Thoracic aorta (tissue), 2 donors: Measurements from ENCODE around the gene TRNAU1AP. TPM values are rescaled to one million over a fixed set of nuclear protein-coding genes. Genes with fewer than 3 reads are reported as not detected.
"Not testable (repeated sequence)": the region's sequence is repeated elsewhere in the genome, so short reads cannot be mapped to it uniquely, and the experiment has no call there.

Source experiments
- ATAC-seq: fragments of 150-250 bp; one replicate; pipeline ENCODE4 v1.8.0; 2017; ENCODE audit warnings: low read depth; ENCODE audit not compliant: insufficient number of reproducible peaks, low FRiP score
- DNase-seq: peaks from one replicate; pipeline ENCODE4 v3.0.0-alpha.2; 2020; ENCODE audit warnings: low spot score
- H3K27ac ChIP-seq, 2 donors: fragments of 200-600 bp; sonication (generic); 1 replicate in 1 of 2; 2 replicates in 1 of 2; pipeline ENCODE4 v1.5.1; 2016; ENCODE audit warnings: mild to moderate bottlenecking in 2 of 2, moderate library complexity in 2 of 2
- H3K27me3 ChIP-seq: fragments of 200-600 bp; sonication (generic); replicated peaks from 2 replicates; pipeline ENCODE4 v1.6.0; 2016; ENCODE audit warnings: mild to moderate bottlenecking; ENCODE audit not compliant: insufficient read depth
- H3K36me3 ChIP-seq: fragments of 200-600 bp; sonication (generic); one replicate; pipeline ENCODE4 v1.5.1; 2016
- H3K4me1 ChIP-seq, 2 donors: fragments of 200-600 bp; sonication (generic); 1 replicate in 1 of 2; 2 replicates in 1 of 2; pipeline versions ENCODE4 v1.5.1 to v1.6.0; 2016; ENCODE audit warnings: low read depth in 2 of 2, mild to moderate bottlenecking in 1 of 2; ENCODE audit not compliant: control insufficient read depth in 1 of 2
- H3K4me3 ChIP-seq: fragments of 200-600 bp; sonication (generic); 2 replicates; pipeline ENCODE4 v1.5.1; 2016; ENCODE audit warnings: mild to moderate bottlenecking
- H3K9me3 ChIP-seq: fragments of 200-600 bp; sonication (generic); 2 replicates; pipeline ENCODE4 v1.5.1; 2016
- CTCF ChIP-seq: fragments of 200-600 bp; sonication (generic); IDR thresholded peaks from one replicate; pipeline ENCODE4 v1.5.1; 2019; ENCODE audit warnings: antibody characterized with exemption
- total RNA-seq, 2 donors: library from RNA; depleted of rRNA; stranded (reverse); fragments of >200 nt; gene quantifications; one replicate each; pipeline versions ENCODE4 v1.1.0 to v1.2.3, GENCODE V29; 2016

The TRNAU1AP gene
- total RNA-seq, 2 donors from 2014 or later: 25.3 to 28.4 TPM

- ATAC-seq: no peak
- Histone ChIP-seq H3K36me3 (peaks cover 2% of the 10 kb centered on the region), H3K4me3 (peak overlapping the region; percentile 77), H3K27ac (no peak overlapping the region), H3K4me1 (peaks cover 8 to 14% of the 10 kb centered on the region in 2 donors), H3K9me3 (no peaks in the 10 kb centered on the region), H3K27me3 (no peaks in the 10 kb centered on the region)
- TF ChIP-seq CTCF: no peak
- DNase-seq: no peak
These were observed 34.0 kb upstream of the TRNAU1AP start for GRCh38 chr1:28518745-28519341.

GRCh38 chr1:28519946-28520725 is 32.7 kb upstream of the TRNAU1AP start:
- DNase-seq: no peak
- H3K9me3 ChIP-seq: no peaks in the 10 kb centered on the region
- H3K27me3 ChIP-seq: no peaks in the 10 kb centered on the region
- no peak for TF ChIP-seq CTCF
- H3K36me3 ChIP-seq: no peaks in the 10 kb centered on the region
- H3K27ac ChIP-seq: no peak overlapping the region
- no peak for ATAC-seq
- no peak overlapping the region for H3K4me3 ChIP-seq
- H3K4me1 ChIP-seq: peaks cover 8 to 14% of the 10 kb centered on the region in 2 donors

- not testable (repeated sequence) for DNase-seq, H3K36me3 ChIP-seq, ATAC-seq, H3K4me3 ChIP-seq, H3K9me3 ChIP-seq, H3K27ac ChIP-seq, H3K27me3 ChIP-seq
- H3K4me1 ChIP-seq: peaks cover 8 to 14% of the 10 kb centered on the region in 2 donors
These were observed 32.1 kb upstream of the TRNAU1AP start for GRCh38 chr1:28520796-28521195.

GRCh38 chr1:28521502-28522164 is 31.3 kb upstream of the TRNAU1AP start:
- DNase-seq (no peak), ATAC-seq (no peak)
- no peak overlapping the region for H3K4me3 ChIP-seq
- no peaks in the 10 kb centered on the region for H3K36me3 ChIP-seq
- no peak for TF ChIP-seq CTCF
- no peaks in the 10 kb centered on the region for H3K27me3 ChIP-seq
- no peaks in the 10 kb centered on the region for H3K9me3 ChIP-seq
- no peak overlapping the region for H3K27ac ChIP-seq
- H3K4me1 ChIP-seq: peaks cover 8 to 14% of the 10 kb centered on the region in 2 donors

GRCh38 chr1:28522537-28522936 is 30.3 kb upstream of the TRNAU1AP start:
- H3K4me1 ChIP-seq: peaks cover 8 to 12% of the 10 kb centered on the region in 2 donors
- not testable (repeated sequence) for ATAC-seq, H3K36me3 ChIP-seq, H3K4me3 ChIP-seq, H3K9me3 ChIP-seq, H3K27me3 ChIP-seq, DNase-seq, H3K27ac ChIP-seq

- not testable (repeated sequence) for H3K4me1 ChIP-seq, H3K4me3 ChIP-seq, H3K27me3 ChIP-seq, ATAC-seq, H3K36me3 ChIP-seq, H3K27ac ChIP-seq, H3K9me3 ChIP-seq, DNase-seq
These were observed 27.8 kb upstream of the TRNAU1AP start for GRCh38 chr1:28525002-28525642.
